HepG2 (cell line): ENCODE measurements around the gene IKBIP. TPM values are rescaled to one million over a fixed set of nuclear protein-coding genes. Genes with fewer than 3 reads are reported as not detected.
A peak's percentile ranks its signal among the peaks of the same experiment; 100 is the strongest.

ENCODE experiments used
- AGO2 ChIP-seq: fragments of 200-400 bp; formaldehyde crosslinking; optimal IDR thresholded peaks from 2 replicates; pipeline ENCODE3; 2017; ENCODE audit warnings: mild to moderate bottlenecking, low read depth, low read length, moderate library complexity
- GATAD2A ChIP-seq: IDR thresholded peaks from 2 replicates; pipeline ENCODE4 v1.6.1; 2016
- HOXD1 ChIP-seq: sonication (generic); formaldehyde crosslinking; IDR thresholded peaks from 2 replicates; pipeline ENCODE4 v1.5.0; 2020; ENCODE audit warnings: missing genetic modification reagents
- MEIS2 ChIP-seq: sonication (generic); formaldehyde crosslinking; IDR thresholded peaks from 2 replicates; pipeline ENCODE4 v1.9.0; 2021; ENCODE audit warnings: mild to moderate bottlenecking, missing genetic modification reagents
- MTF2 ChIP-seq: sonication (generic); formaldehyde crosslinking; IDR thresholded peaks from 2 replicates; pipeline ENCODE4 v1.5.0; 2020; ENCODE audit warnings: missing genetic modification reagents, borderline replicate concordance
- PAX8 ChIP-seq: sonication (generic); formaldehyde crosslinking; IDR thresholded peaks from 2 replicates; pipeline ENCODE4 v1.8.0; 2022; ENCODE audit warnings: mild to moderate bottlenecking, missing genetic modification reagents, borderline replicate concordance
- ZBTB20 ChIP-seq: sonication (generic); formaldehyde crosslinking; IDR thresholded peaks from 2 replicates; pipeline ENCODE4 v1.8.1; 2023; ENCODE audit warnings: missing genetic modification reagents, low read depth, mild to moderate bottlenecking, borderline replicate concordance
- ZBTB7B ChIP-seq: sonication (generic); formaldehyde crosslinking; IDR thresholded peaks from 2 replicates; pipeline ENCODE4 v1.4.0; 2020; ENCODE audit warnings: missing genetic modification reagents
- ZFX ChIP-seq: sonication (generic); formaldehyde crosslinking; IDR thresholded peaks from 2 replicates; pipeline ENCODE4 v1.4.0; 2020; ENCODE audit warnings: mild to moderate bottlenecking, low read depth, missing genetic modification reagents, moderate library complexity
- ZNF552 ChIP-seq: sonication (generic); formaldehyde crosslinking; IDR thresholded peaks from 2 replicates; pipeline ENCODE4 v1.9.0; 2022; ENCODE audit warnings: missing genetic modification reagents, mild to moderate bottlenecking, borderline replicate concordance
- ZNF614 ChIP-seq: IDR thresholded peaks from 2 replicates; pipeline ENCODE4 v1.6.1; 2018; ENCODE audit warnings: missing biosample characterization, missing genetic modification reagents, inconsistent platforms, borderline replicate concordance
- polyA plus RNA-seq, 8 experiments: library from polyadenylated mRNA; depleted of rRNA in 3 of 8; stranded (reverse) in 7 of 8; unstranded in 1 of 8; fragments of >200 nt; fragmentation: Illumina TruSeq in 4 of 8; extraction: Trizol in 4 of 8; gene quantifications; 2 replicates each; pipeline versions ENCODE4 v1.2.1 to v1.2.3, GENCODE V29; 2011 to 2016; ENCODE audit warnings: low read depth in 4 of 8, missing spikeins in 1 of 8, mixed read lengths in 1 of 8; ENCODE audit not compliant: insufficient read depth in 1 of 8
- total RNA-seq, 5 experiments: library from RNA; depleted of rRNA; stranded (reverse); fragments of >200 nt; fragmentation: Illumina TruSeq; extraction: Trizol; gene quantifications; 2 replicates each; pipeline ENCODE4 v1.2.3, GENCODE V29; 2016; ENCODE audit warnings: low read depth in 1 of 5
- TF ChIP-seq, protein P1 (sequence below): sonication (generic); formaldehyde crosslinking; IDR thresholded peaks from 2 replicates; pipeline ENCODE4 v1.4.0; 2020; ENCODE audit warnings: missing genetic modification reagents, mild to moderate bottlenecking, borderline replicate concordance
- TF ChIP-seq, protein P2 (sequence below): sonication (generic); formaldehyde crosslinking; IDR thresholded peaks from 2 replicates; pipeline ENCODE4 v1.8.0; 2023; ENCODE audit warnings: mild to moderate bottlenecking, missing genetic modification reagents
- TF ChIP-seq, protein P3 (sequence below): sonication (generic); formaldehyde crosslinking; IDR thresholded peaks from 2 replicates; pipeline ENCODE4 v1.4.0; 2020; ENCODE audit warnings: missing genetic modification reagents, mild to moderate bottlenecking, borderline replicate concordance
- TF ChIP-seq, protein P4 (sequence below): sonication (generic); formaldehyde crosslinking; IDR thresholded peaks from 2 replicates; pipeline ENCODE4 v1.4.0; 2020; ENCODE audit warnings: mild to moderate bottlenecking, missing genetic modification reagents
- TF ChIP-seq, protein P5 (sequence below): sonication (generic); formaldehyde crosslinking; IDR thresholded peaks from 2 replicates; pipeline ENCODE4 v1.5.0; 2020; ENCODE audit warnings: mild to moderate bottlenecking, missing genetic modification reagents
- TF ChIP-seq, protein P6 (sequence below): sonication (generic); formaldehyde crosslinking; conservative IDR thresholded peaks from 2 replicates; pipeline ENCODE4 v1.4.0; 2020; ENCODE audit warnings: missing genetic modification reagents
- TF ChIP-seq, protein P7 (sequence below): sonication (generic); formaldehyde crosslinking; IDR thresholded peaks from 2 replicates; pipeline ENCODE4 v1.4.0; 2020; ENCODE audit warnings: mild to moderate bottlenecking, missing genetic modification reagents
- TF ChIP-seq, protein P8 (sequence below): sonication (generic); formaldehyde crosslinking; IDR thresholded peaks from 2 replicates; pipeline ENCODE4 v1.8.0; 2022; ENCODE audit warnings: mild to moderate bottlenecking, missing genetic modification reagents, moderate library complexity

Gene IKBIP
- total and polyA plus RNA-seq, 2 of the 13 experiments (the other 11 are each of a cell fraction or from before 2014, with no cell fraction given): 20.0 to 55.5 TPM

DNA sequence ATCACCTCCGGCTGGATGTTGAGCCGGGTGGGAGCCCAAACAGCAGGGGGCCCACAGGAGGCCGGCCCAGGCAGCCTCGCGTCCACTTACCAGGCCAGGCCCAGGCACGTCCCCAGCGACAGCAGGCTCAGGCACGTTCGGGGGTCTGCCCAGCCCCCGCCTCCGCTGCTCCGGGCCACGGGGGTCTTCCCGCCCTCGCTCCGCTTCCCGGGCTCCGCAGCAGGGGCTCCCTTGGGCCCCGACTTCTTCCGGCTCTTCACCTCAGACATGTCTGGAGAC, 216 bp downstream of the IKBIP start (continued):
- TF ChIP-seq, protein P1, sequence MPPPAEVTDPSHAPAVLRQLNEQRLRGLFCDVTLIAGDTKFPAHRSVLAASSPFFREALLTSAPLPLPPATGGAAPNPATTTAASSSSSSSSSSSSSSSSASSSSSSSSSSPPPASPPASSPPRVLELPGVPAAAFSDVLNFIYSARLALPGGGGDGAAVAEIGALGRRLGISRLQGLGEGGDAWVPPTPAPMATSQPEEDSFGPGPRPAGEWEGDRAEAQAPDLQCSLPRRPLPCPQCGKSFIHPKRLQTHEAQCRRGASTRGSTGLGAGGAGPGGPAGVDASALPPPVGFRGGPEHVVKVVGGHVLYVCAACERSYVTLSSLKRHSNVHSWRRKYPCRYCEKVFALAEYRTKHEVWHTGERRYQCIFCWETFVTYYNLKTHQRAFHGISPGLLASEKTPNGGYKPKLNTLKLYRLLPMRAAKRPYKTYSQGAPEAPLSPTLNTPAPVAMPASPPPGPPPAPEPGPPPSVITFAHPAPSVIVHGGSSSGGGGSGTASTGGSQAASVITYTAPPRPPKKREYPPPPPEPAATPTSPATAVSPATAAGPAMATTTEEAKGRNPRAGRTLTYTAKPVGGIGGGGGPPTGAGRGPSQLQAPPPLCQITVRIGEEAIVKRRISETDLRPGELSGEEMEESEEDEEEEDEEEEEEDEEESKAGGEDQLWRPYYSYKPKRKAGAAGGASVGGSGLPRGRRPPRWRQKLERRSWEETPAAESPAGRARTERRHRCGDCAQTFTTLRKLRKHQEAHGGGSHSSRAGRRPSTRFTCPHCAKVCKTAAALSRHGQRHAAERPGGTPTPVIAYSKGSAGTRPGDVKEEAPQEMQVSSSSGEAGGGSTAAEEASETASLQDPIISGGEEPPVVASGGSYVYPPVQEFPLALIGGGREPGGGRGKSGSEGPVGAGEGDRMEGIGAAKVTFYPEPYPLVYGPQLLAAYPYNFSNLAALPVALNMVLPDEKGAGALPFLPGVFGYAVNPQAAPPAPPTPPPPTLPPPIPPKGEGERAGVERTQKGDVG (CRISPR knock-in tag): peak; percentile 50; the same call in 1 of the 2 replicates
- TF ChIP-seq MEIS2 (CRISPR knock-in tag) (0 out of 2 replicates have a peak, but pooled peaks have one; percentile 18), AGO2 (peak; percentile 78), GATAD2A (CRISPR knock-in tag) (no peak), ZFX (peak; percentile 87), HOXD1 (CRISPR knock-in tag) (peak; percentile 27; the same call in 1 of the 2 replicates), MTF2 (CRISPR knock-in tag) (0 out of 2 replicates have a peak, but pooled peaks have one; percentile 49), PAX8 (CRISPR knock-in tag) (no peak; the same call in 1 of the 2 replicates), ZNF614 (CRISPR knock-in tag) (no peak), ZBTB7B (CRISPR knock-in tag) (peak; percentile 90), ZBTB20 (CRISPR knock-in tag) (0 out of 2 replicates have a peak, but pooled peaks have one; percentile 0), ZNF552 (CRISPR knock-in tag) (peak; percentile 16; the same call in 1 of the 2 replicates)
- TF ChIP-seq, protein P2, sequence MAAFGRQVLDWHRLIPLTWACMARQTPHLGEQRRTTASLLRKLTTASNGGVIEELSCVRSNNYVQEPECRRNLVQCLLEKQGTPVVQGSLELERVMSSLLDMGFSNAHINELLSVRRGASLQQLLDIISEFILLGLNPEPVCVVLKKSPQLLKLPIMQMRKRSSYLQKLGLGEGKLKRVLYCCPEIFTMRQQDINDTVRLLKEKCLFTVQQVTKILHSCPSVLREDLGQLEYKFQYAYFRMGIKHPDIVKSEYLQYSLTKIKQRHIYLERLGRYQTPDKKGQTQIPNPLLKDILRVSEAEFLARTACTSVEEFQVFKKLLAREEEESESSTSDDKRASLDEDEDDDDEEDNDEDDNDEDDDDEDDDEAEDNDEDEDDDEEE (CRISPR knock-in tag): 0 out of 2 replicates have a peak, but pooled peaks have one; percentile 51
- TF ChIP-seq, protein P3, sequence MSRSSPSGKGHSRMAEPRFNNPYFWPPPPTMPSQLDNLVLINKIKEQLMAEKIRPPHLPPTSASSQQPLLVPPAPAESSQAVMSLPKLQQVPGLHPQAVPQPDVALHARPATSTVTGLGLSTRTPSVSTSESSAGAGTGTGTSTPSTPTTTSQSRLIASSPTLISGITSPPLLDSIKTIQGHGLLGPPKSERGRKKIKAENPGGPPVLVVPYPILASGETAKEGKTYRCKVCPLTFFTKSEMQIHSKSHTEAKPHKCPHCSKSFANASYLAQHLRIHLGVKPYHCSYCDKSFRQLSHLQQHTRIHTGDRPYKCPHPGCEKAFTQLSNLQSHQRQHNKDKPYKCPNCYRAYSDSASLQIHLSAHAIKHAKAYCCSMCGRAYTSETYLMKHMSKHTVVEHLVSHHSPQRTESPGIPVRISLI (CRISPR knock-in tag): no peak
- TF ChIP-seq, protein P4, sequence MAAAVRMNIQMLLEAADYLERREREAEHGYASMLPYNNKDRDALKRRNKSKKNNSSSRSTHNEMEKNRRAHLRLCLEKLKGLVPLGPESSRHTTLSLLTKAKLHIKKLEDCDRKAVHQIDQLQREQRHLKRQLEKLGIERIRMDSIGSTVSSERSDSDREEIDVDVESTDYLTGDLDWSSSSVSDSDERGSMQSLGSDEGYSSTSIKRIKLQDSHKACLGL (CRISPR knock-in tag): no peak
- TF ChIP-seq, protein P5, sequence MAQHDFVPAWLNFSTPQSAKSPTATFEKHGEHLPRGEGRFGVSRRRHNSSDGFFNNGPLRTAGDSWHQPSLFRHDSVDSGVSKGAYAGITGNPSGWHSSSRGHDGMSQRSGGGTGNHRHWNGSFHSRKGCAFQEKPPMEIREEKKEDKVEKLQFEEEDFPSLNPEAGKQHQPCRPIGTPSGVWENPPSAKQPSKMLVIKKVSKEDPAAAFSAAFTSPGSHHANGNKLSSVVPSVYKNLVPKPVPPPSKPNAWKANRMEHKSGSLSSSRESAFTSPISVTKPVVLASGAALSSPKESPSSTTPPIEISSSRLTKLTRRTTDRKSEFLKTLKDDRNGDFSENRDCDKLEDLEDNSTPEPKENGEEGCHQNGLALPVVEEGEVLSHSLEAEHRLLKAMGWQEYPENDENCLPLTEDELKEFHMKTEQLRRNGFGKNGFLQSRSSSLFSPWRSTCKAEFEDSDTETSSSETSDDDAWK (CRISPR knock-in tag): no peak
- TF ChIP-seq, protein P6, sequence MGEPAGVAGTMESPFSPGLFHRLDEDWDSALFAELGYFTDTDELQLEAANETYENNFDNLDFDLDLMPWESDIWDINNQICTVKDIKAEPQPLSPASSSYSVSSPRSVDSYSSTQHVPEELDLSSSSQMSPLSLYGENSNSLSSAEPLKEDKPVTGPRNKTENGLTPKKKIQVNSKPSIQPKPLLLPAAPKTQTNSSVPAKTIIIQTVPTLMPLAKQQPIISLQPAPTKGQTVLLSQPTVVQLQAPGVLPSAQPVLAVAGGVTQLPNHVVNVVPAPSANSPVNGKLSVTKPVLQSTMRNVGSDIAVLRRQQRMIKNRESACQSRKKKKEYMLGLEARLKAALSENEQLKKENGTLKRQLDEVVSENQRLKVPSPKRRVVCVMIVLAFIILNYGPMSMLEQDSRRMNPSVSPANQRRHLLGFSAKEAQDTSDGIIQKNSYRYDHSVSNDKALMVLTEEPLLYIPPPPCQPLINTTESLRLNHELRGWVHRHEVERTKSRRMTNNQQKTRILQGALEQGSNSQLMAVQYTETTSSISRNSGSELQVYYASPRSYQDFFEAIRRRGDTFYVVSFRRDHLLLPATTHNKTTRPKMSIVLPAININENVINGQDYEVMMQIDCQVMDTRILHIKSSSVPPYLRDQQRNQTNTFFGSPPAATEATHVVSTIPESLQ (CRISPR knock-in tag): no peak
- TF ChIP-seq, protein P7, sequence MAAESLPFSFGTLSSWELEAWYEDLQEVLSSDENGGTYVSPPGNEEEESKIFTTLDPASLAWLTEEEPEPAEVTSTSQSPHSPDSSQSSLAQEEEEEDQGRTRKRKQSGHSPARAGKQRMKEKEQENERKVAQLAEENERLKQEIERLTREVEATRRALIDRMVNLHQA (CRISPR knock-in tag): no peak
- TF ChIP-seq, protein P8, sequence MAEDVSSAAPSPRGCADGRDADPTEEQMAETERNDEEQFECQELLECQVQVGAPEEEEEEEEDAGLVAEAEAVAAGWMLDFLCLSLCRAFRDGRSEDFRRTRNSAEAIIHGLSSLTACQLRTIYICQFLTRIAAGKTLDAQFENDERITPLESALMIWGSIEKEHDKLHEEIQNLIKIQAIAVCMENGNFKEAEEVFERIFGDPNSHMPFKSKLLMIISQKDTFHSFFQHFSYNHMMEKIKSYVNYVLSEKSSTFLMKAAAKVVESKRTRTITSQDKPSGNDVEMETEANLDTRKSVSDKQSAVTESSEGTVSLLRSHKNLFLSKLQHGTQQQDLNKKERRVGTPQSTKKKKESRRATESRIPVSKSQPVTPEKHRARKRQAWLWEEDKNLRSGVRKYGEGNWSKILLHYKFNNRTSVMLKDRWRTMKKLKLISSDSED (CRISPR knock-in tag): no peak
